Lung (tissue), 12 donors: ENCODE measurements around the gene RGS19. TPM values are rescaled to one million over a fixed set of nuclear protein-coding genes. Genes with fewer than 3 reads are reported as not detected.

Source experiments
- ATAC-seq: fragments of 200-7000 bp; cut with Tn5 transposase; one replicate; pipeline ENCODE4 v1.9.1; 2020; ENCODE audit warnings: moderate number of reproducible peaks; ENCODE audit not compliant: insufficient read depth, low FRiP score
- DNase-seq, 3 donors: peaks; one replicate each; pipeline ENCODE4 v3.0.0-alpha.2; 2013 to 2017
- H3K27ac ChIP-seq, 2 donors: one replicate each; pipeline ENCODE4 v1.5.1; 2013; ENCODE audit warnings: mild to moderate bottlenecking in 2 of 2, moderate library complexity in 2 of 2, control low read depth in 1 of 2, inconsistent platforms in 1 of 2, low read depth in 1 of 2, low read length in 1 of 2
- H3K27me3 ChIP-seq, 3 donors: one replicate each; pipeline ENCODE4 v1.5.1; 2013; ENCODE audit warnings: low read length in 2 of 3; ENCODE audit not compliant: control insufficient read depth in 3 of 3, insufficient read depth in 3 of 3
- H3K36me3 ChIP-seq, 4 donors: one replicate each; pipeline ENCODE4 v1.5.1; 2013; ENCODE audit warnings: low read length in 4 of 4, mild to moderate bottlenecking in 1 of 4, moderate library complexity in 1 of 4; ENCODE audit not compliant: control insufficient read depth in 4 of 4, insufficient read depth in 4 of 4
- H3K4me1 ChIP-seq, 5 donors: one replicate each; pipeline ENCODE4 v1.5.1; 2013; ENCODE audit warnings: low read length in 5 of 5, mild to moderate bottlenecking in 2 of 5, moderate library complexity in 1 of 5; ENCODE audit not compliant: control insufficient read depth in 5 of 5, insufficient read depth in 5 of 5
- H3K4me3 ChIP-seq: one replicate; pipeline ENCODE4 v1.5.1; 2013; ENCODE audit warnings: mild to moderate bottlenecking, control low read depth, moderate library complexity
- H3K9ac ChIP-seq, 2 donors: one replicate each; pipeline ENCODE4 v1.5.1; 2013; ENCODE audit warnings: low read length in 2 of 2, control low read depth in 1 of 2; ENCODE audit not compliant: insufficient read depth in 1 of 2
- H3K9me3 ChIP-seq, 4 donors: one replicate each; pipeline ENCODE4 v1.5.1; 2013; ENCODE audit warnings: low read length in 3 of 4, mild to moderate bottlenecking in 1 of 4, moderate library complexity in 1 of 4; ENCODE audit not compliant: control insufficient read depth in 4 of 4, insufficient read depth in 3 of 4
- CTCF ChIP-seq: IDR thresholded peaks from 2 replicates; pipeline ENCODE4 v1.5.1; 2012; ENCODE audit warnings: mild to moderate bottlenecking; ENCODE audit errors: control extremely low read depth, extremely low read depth
- WGBS, 2 donors: extraction: QIAGEN DNeasy Blood & Tissue Kit; methylation state at CpG; one replicate each; pipeline ENCODE4 v1.1.7; 2013; 5-methylcytosine and 5-hydroxymethylcytosine counted together
- polyA plus RNA-seq, 2 donors: library from polyadenylated mRNA; stranded (reverse); fragments of 200-250 nt; gene quantifications; one replicate each; pipeline ENCODE4 v1.2.1, GENCODE V29; 2013
- total RNA-seq, 2 donors: library from RNA; depleted of rRNA in 1 of 2; stranded (reverse); fragments of >200 nt in 1 of 2; gene quantifications; one replicate each; pipeline ENCODE4 v1.2.1, GENCODE V29; 2014 to 2021
- donor health status: control.
- donor health status: control.
- donor health status: Bipolar disorder and iron deficiency.
- donor health status: healthy.
- donor health status: DM: yes; HTN: yes; CAD: no.

RGS19 gene
- total and polyA plus RNA-seq, 4 donors = 15.1 to 99.0 (median 35.1) TPM

GRCh38 chr20:64082126-64082731, 2.9 kb upstream of the RGS19 start:
- Histone ChIP-seq H3K27ac (no peak overlapping the region), H3K36me3 (no peaks in the 10 kb centered on the region), H3K4me3 (no peak overlapping the region), H3K9ac (no peak overlapping the region), H3K4me1 (peaks cover 0 to 55% (median 22%) of the 10 kb centered on the region in 5 donors), H3K9me3 (no peaks in the 10 kb centered on the region), H3K27me3 (peaks cover 3 to 34% (median 14%) of the 10 kb centered on the region in 3 donors)
- ATAC-seq = no peak
- TF ChIP-seq CTCF = no peak
- 5 to 19% methylated on average over 9 to 13 of the region's 13 CpGs for WGBS, 2 donors
- peak; percentile 44 to 61 (median 53) for DNase-seq

- Histone ChIP-seq H3K27ac (no peak overlapping the region), H3K36me3 (no peaks in the 10 kb centered on the region), H3K4me3 (no peak overlapping the region), H3K9ac (no peak overlapping the region), H3K27me3 (peaks cover 3 to 29% (median 14%) of the 10 kb centered on the region in 3 donors), H3K4me1 (peaks cover 0 to 55% (median 22%) of the 10 kb centered on the region in 5 donors), H3K9me3 (no peaks in the 10 kb centered on the region)
- 87% methylated on average over 6 of the region's 6 CpGs for WGBS, 2 donors
- no peak for DNase-seq
- TF ChIP-seq CTCF = no peak
- no peak for ATAC-seq
Measured at GRCh38 chr20:64081624-64081964, 2.3 kb upstream of the RGS19 start.

GRCh38 chr20:64080813-64081623, 1.7 kb upstream of the RGS19 start:
- Histone ChIP-seq H3K27me3 (peaks cover 3 to 28% (median 13%) of the 10 kb centered on the region in 3 donors), H3K9ac (no peak overlapping the region), H3K36me3 (peaks cover 0 to 4% (median 0%) of the 10 kb centered on the region in 4 donors), H3K9me3 (no peaks in the 10 kb centered on the region), H3K4me1 (peaks cover 0 to 55% (median 22%) of the 10 kb centered on the region in 5 donors), H3K27ac (no peak overlapping the region), H3K4me3 (no peak overlapping the region)
- ATAC-seq (no peak), DNase-seq (no peak)
- 72 to 78% methylated on average over 16 to 17 of the region's 17 CpGs for WGBS, 2 donors
- TF ChIP-seq CTCF = no peak
